Panc1 (cell line): Measurements from ENCODE around the gene CD28. TPM values are rescaled to one million over a fixed set of nuclear protein-coding genes. Genes with fewer than 3 reads are reported as not detected.
"Not testable (repeated sequence)": the region's sequence is repeated elsewhere in the genome, so short reads cannot be mapped to it uniquely, and the experiment has no call there.

Source experiments
- ATAC-seq: fragments of 200-7000 bp; cut with Tn5 transposase; 2 replicates; pipeline ENCODE4 v1.9.1; 2020; ENCODE audit warnings: mild to moderate bottlenecking, moderate library complexity
- BruUV-seq: library from RNA; stranded (reverse); fragments of 400-500 nt; replicated peaks from 2 replicates; lab custom pipeline; 2021; lab: Mats Ljungman, UMichigan
- CTCF ChIA-PET: fragments of 300-600 bp; sonication (Branson Sonifier 250); formaldehyde crosslinking; loops from one replicate; lab custom pipeline; 2022; ENCODE audit warnings: antibody characterized with exemption; lab: Charles Lee
- POLR2A ChIA-PET: fragments of 300-600 bp; sonication (Branson Sonifier 250); formaldehyde crosslinking; loops from one replicate; lab custom pipeline; 2022; ENCODE audit warnings: antibody characterized with exemption; lab: Charles Lee
- DNase-seq: peaks from one replicate; pipeline ENCODE4 v3.0.0-alpha.2; 2010; ENCODE audit warnings: low read depth, low spot score
- H3K27ac ChIP-seq: 2 replicates; pipeline ENCODE4 v1.5.1; 2011; ENCODE audit warnings: mild to moderate bottlenecking, low read length, inconsistent platforms
- H3K27me3 ChIP-seq: fragments of 200-500 bp; sonication (Bioruptor generic); 2 replicates; pipeline ENCODE4 v1.6.0; 2014; ENCODE audit warnings: low read length, inconsistent platforms; ENCODE audit not compliant: control insufficient read depth, insufficient read depth
- H3K36me3 ChIP-seq: fragments of 200-500 bp; sonication (Bioruptor generic); 2 replicates; pipeline ENCODE4 v1.5.1; 2014; ENCODE audit warnings: inconsistent platforms, mild to moderate bottlenecking, low read length, moderate library complexity; ENCODE audit not compliant: control insufficient read depth, insufficient read depth
- H3K4me1 ChIP-seq: 2 replicates; pipeline ENCODE4 v1.5.1; 2011; ENCODE audit warnings: inconsistent platforms, mild to moderate bottlenecking, low read length, moderate library complexity; ENCODE audit not compliant: control insufficient read depth, insufficient read depth
- H3K4me3 ChIP-seq, 2 experiments: 2 replicates each; pipeline ENCODE4 v1.5.1; 2011 to 2012; ENCODE audit warnings: low read depth in 2 of 2, low read length in 2 of 2, mild to moderate bottlenecking in 2 of 2, inconsistent platforms in 1 of 2, moderate library complexity in 1 of 2
- H3K9me3 ChIP-seq: fragments of 200-500 bp; sonication (Bioruptor generic); 2 replicates; pipeline ENCODE4 v1.5.1; 2014; ENCODE audit warnings: low read depth, mild to moderate bottlenecking, inconsistent platforms, low read length, moderate library complexity; ENCODE audit not compliant: control insufficient read depth, insufficient read depth
- CTCF ChIP-seq: fragments of 450-650 bp; IDR thresholded peaks from 2 replicates; pipeline ENCODE4 v1.5.1; 2017; ENCODE audit warnings: mild to moderate bottlenecking
- POLR2AphosphoS5 ChIP-seq: IDR thresholded peaks from 2 replicates; pipeline ENCODE4 v1.6.1; 2012; ENCODE audit warnings: mild to moderate bottlenecking, low read depth, low read length, moderate library complexity
- REST ChIP-seq, 2 experiments: IDR thresholded peaks; 2 replicates each; pipeline ENCODE4 v1.6.1; 2011 to 2012; ENCODE audit warnings: low read depth in 2 of 2, control low read depth in 1 of 2, low read length in 1 of 2, mild to moderate bottlenecking in 1 of 2, moderate library complexity in 1 of 2; ENCODE audit not compliant: insufficient read depth in 1 of 2
- SIN3A ChIP-seq: IDR thresholded peaks from 2 replicates; pipeline ENCODE4 v1.6.1; 2012; ENCODE audit warnings: low read depth, mild to moderate bottlenecking, low read length, moderate library complexity, borderline replicate concordance; ENCODE audit not compliant: insufficient read depth
- TCF7L2 ChIP-seq: IDR thresholded peaks from 2 replicates; pipeline ENCODE4 v1.6.1; 2011; ENCODE audit warnings: mild to moderate bottlenecking, low read depth, low read length, inconsistent platforms
- in situ Hi-C: cut with HindIII; loops from 2 replicates; pipeline ENCODE4 v1.10.0; 2016; ENCODE audit warnings: low sequenced_read_pairs, low pct_unique_long_range_greater_than_20kb
- intact Hi-C: fragments of 100-400 bp; cut with micrococcal nuclease; formaldehyde crosslinking; loops from one replicate; pipeline ENCODE4 v1.10.0; 2022; ENCODE audit not compliant: unreplicated experiment
- total RNA-seq: library from RNA; stranded (reverse); gene quantifications from one replicate; pipeline ENCODE4 v1.2.1, GENCODE V29; 2021; ENCODE audit not compliant: unreplicated experiment

Gene CD28
- total RNA-seq, 1 experiment from 2014 or later, result 0.21 TPM

GRCh38 chr2:203783496-203784203 is 77.2 kb downstream of the CD28 start:
- CTCF ChIA-PET, result no interaction called here
- Histone ChIP-seq H3K36me3 (no peaks in the 10 kb centered on the region), H3K9me3 (no peaks in the 10 kb centered on the region), H3K27ac (no peak overlapping the region), H3K27me3 (no peaks in the 10 kb centered on the region), H3K4me3 (no peak overlapping the region), H3K4me1 (no peaks in the 10 kb centered on the region)
- no TSS peak for BruUV-seq
- POLR2A ChIA-PET, result no interaction called here
- ATAC-seq, result no peak
- DNase-seq, result no peak
- in situ Hi-C loops (no loop called here), intact Hi-C loops (no loop called here)
- TF ChIP-seq POLR2AphosphoS5 (no peak), REST (IDR thresholded peaks at IDR 0.05; ENCODE audit: insufficient read depth in 1 of 2, low read depth in 2 of 2, low read length in 1 of 2) (no peak), CTCF (no peak), SIN3A (no peak), TCF7L2 (no peak)

- POLR2A ChIA-PET, H3K4me3 ChIP-seq, H3K27me3 ChIP-seq, ATAC-seq, H3K36me3 ChIP-seq, H3K27ac ChIP-seq, H3K4me1 ChIP-seq, BruUV-seq, H3K9me3 ChIP-seq, DNase-seq, intact Hi-C loops, in situ Hi-C loops: not testable (repeated sequence)
- CTCF ChIA-PET, result interaction anchor here (0.6 kb wide), 1 partner anchor 301 kb away, joined by 3 read pairs; no protein-coding TSS in a partner anchor
These were observed 78.4 kb downstream of the CD28 start for GRCh38 chr2:203784710-203785270.

GRCh38 chr2:203785391-203786110 is 79.1 kb downstream of the CD28 start:
- CTCF ChIA-PET, H3K27ac ChIP-seq, H3K4me1 ChIP-seq, BruUV-seq, ATAC-seq, intact Hi-C loops, H3K27me3 ChIP-seq, DNase-seq, in situ Hi-C loops, H3K4me3 ChIP-seq, H3K9me3 ChIP-seq, POLR2A ChIA-PET, H3K36me3 ChIP-seq: not testable (repeated sequence)
